DND-41 (cell line): Measurements from ENCODE around the gene SPAG16.

ENCODE experiments used
- CTCF ChIP-seq: IDR thresholded peaks from 2 replicates; pipeline ENCODE4 v1.5.1; 2012; ENCODE audit warnings: borderline replicate concordance, low read length, moderate library complexity, mild to moderate bottlenecking; ENCODE audit not compliant: poor library complexity, severe bottlenecking; ENCODE audit errors: extremely low read depth
- EZH2 ChIP-seq: IDR thresholded peaks from 3 replicates; pipeline ENCODE4 v1.6.1; 2012; ENCODE audit warnings: borderline replicate concordance, low read depth, mild to moderate bottlenecking, moderate library complexity, low read length, inconsistent platforms; ENCODE audit not compliant: severe bottlenecking

DNA sequence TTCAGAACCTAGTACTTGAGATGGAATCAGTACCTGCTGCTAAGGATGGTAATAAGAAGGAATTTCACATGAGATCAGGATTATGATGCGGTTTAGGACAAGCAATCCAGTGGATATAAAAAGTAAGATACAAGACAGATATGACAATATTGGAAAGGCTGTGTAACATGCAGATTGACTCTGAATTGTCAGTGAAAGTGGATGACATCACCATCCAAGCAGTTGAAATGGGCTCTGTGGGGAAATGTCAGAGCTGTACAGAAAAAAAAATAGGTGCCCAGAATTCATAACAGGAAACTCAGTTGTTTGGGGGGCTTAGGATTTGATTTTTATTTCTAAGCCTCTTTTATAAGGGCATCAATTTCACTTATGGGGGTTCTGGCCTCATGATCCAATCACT, 438.3 kb downstream of the SPAG16 start:
- TF ChIP-seq CTCF, result no peak
- no peak for TF ChIP-seq EZH2
